Activated naive CD4-positive, alpha-beta T cell treated with anti-CD3 and anti-CD28 coated beads, Interleukin-2, amount 10 ng/mL, durations not matched to agents 7 days and 5 days (primary cell): Measurements from ENCODE around the gene MACROH2A2.
A peak's percentile ranks its signal among the peaks of the same experiment; 100 is the strongest.
"Not testable (repeated sequence)": the region's sequence is repeated elsewhere in the genome, so short reads cannot be mapped to it uniquely, and the experiment has no call there.

ENCODE experiments used
- CTCF ChIA-PET: fragments of 350-600 bp; sonication (Branson Sonifier 250); formaldehyde crosslinking; loops from one replicate; lab custom pipeline; 2021; ENCODE audit warnings: antibody characterized with exemption; lab: Charles Lee
- DNase-seq: peaks from one replicate; pipeline ENCODE4 v3.0.0-alpha.2; 2020
- H3K27ac Mint-ChIP-seq: one replicate; pipeline ENCODE4 v1.8.0; 2021; ENCODE audit warnings: mild to moderate bottlenecking, moderate library complexity, mixed read lengths
- H3K27me3 Mint-ChIP-seq: one replicate; pipeline ENCODE4 v1.8.0; 2021; ENCODE audit warnings: mild to moderate bottlenecking, mixed read lengths
- H3K36me3 Mint-ChIP-seq: one replicate; pipeline ENCODE4 v1.8.0; 2021; ENCODE audit warnings: mixed read lengths
- H3K4me1 Mint-ChIP-seq: one replicate; pipeline ENCODE4 v1.8.0; 2021; ENCODE audit warnings: mixed read lengths
- H3K4me3 Mint-ChIP-seq: one replicate; pipeline ENCODE4 v1.8.0; 2021; ENCODE audit warnings: mild to moderate bottlenecking, moderate library complexity, mixed read lengths
- H3K9me3 Mint-ChIP-seq: one replicate; pipeline ENCODE4 v1.8.0; 2021; ENCODE audit warnings: mixed read lengths

Gene MACROH2A2

DNA sequence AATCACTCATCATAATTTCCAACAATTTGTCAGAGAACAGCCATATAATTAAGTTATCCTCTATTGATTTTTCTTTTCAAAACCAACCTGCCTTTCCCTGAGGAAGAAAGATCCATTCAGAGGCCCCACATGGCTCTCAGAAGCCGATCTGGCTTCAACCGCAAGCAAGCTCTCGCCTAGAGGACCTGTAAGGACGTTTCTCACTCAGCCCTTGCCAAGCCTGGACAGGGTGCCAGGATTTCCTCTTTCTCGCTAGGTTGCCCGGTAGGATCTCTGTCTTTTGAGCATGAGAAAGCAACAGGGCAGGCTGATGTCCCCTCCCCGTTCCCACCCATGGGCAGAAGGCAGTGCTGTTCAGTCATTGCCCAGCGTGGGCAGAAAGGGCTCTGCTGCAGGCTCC is 67.0 kb downstream of the MACROH2A2 start:
- H3K27ac Mint-ChIP-seq = no peak overlapping the region
- H3K36me3 Mint-ChIP-seq = no peaks in the 10 kb centered on the region
- DNase-seq = no peak
- no peak overlapping the region for H3K4me3 Mint-ChIP-seq
- no peaks in the 10 kb centered on the region for H3K9me3 Mint-ChIP-seq
- H3K27me3 Mint-ChIP-seq = peaks cover 3% of the 10 kb centered on the region
- peaks cover 2% of the 10 kb centered on the region for H3K4me1 Mint-ChIP-seq
- CTCF ChIA-PET = interaction anchor here (1.0 to 2.3 kb wide), 3 partner anchors 11 to 27 kb away, joined by 3 to 7 read pairs (median 4); partner anchors contain the start of gene TYSND1

DNA sequence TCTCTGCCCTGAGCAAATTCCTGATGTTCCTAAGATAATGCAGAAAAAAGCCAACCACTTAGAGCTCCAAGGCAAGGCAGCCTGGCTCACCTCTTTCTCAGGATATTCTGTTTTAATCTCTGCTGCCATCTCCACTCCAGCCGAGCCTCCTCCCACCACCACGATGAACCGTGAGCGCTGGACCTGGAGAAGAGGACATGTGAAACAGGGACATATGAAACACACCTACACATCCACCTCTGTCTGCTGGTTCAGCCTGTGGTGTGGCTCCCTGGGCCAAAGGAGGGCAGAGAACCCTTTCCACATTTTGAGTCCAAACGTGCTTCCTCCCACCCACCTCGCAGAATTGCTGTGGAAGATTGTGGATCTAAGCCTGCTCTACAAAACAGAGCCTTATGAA is 67.8 kb downstream of the MACROH2A2 start:
- CTCF ChIA-PET = interaction anchor here (1.0 to 1.2 kb wide), 2 partner anchors 10 to 26 kb away, joined by 3 to 4 read pairs; partner anchors contain the start of gene TYSND1
- peaks cover 2% of the 10 kb centered on the region for H3K4me1 Mint-ChIP-seq
- no peak overlapping the region for H3K27ac Mint-ChIP-seq
- no peaks in the 10 kb centered on the region for H3K9me3 Mint-ChIP-seq
- H3K36me3 Mint-ChIP-seq = no peaks in the 10 kb centered on the region
- DNase-seq = no peak
- no peak overlapping the region for H3K4me3 Mint-ChIP-seq
- peaks cover 3% of the 10 kb centered on the region for H3K27me3 Mint-ChIP-seq

DNA sequence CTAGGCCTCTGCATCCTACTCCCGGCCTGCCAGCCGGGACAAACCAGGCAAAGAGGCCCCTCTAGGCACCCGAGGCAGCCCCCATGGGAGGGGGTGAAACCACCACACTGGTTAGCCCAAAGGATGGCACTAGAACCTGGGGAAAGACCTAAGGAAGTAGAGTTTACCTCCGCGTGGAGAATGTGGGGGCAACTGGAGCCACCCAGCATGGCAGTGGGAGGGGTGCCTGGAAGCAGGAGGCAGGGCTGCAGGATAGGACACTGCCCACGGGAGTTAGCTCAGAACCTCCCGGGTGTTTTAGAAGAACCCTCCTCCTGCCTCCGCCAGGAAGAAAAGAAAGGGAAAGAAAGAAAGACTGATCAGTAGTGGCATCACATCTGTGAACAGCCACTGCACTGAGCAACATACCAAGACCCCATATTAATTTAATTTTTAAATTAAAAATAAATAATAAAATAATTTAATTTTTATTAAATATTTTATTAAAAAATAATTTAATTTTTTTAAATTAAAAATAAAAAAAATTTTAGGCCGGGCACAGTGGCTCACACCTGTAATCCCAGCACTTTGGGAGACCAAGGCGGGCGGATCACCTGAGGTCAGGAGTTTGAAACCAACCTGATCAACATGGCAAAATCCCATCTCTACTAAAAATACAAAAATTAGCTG is 68.8 kb downstream of the MACROH2A2 start:
- no peaks in the 10 kb centered on the region for H3K36me3 Mint-ChIP-seq
- CTCF ChIA-PET = interaction anchor here (1.0 kb wide), 1 partner anchor 25 kb away, joined by 3 read pairs; no protein-coding TSS in a partner anchor
- peaks cover 3% of the 10 kb centered on the region for H3K27me3 Mint-ChIP-seq
- no peaks in the 10 kb centered on the region for H3K4me1 Mint-ChIP-seq
- no peak overlapping the region for H3K4me3 Mint-ChIP-seq
- DNase-seq = no peak
- H3K27ac Mint-ChIP-seq = no peak overlapping the region
- H3K9me3 Mint-ChIP-seq = no peaks in the 10 kb centered on the region

DNA sequence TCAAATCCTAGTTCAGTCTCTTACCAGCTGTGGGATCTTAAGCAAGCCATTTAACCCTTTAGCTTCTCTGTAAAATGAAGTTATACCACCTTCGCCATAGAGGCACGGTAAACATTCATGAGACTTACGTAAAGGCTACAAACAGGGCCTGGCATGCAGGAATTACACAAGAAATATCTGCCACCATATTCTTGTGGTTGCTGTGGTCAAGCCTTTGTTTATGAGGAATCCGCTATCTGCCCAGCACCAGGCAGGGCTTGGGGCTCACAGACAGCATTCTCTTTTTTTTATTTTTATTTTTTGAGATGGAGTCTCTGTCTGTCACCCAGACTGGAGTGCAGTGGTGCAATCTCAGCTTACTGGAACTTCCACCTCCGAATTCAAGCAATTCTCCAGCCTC is 70.1 kb downstream of the MACROH2A2 start:
- H3K4me1 Mint-ChIP-seq = no peaks in the 10 kb centered on the region
- no peaks in the 10 kb centered on the region for H3K36me3 Mint-ChIP-seq
- no peak overlapping the region for H3K27ac Mint-ChIP-seq
- H3K9me3 Mint-ChIP-seq = no peaks in the 10 kb centered on the region
- H3K27me3 Mint-ChIP-seq = peaks cover 3% of the 10 kb centered on the region
- H3K4me3 Mint-ChIP-seq = no peak overlapping the region
- CTCF ChIA-PET = interaction anchor here (0.9 kb wide), 2 partner anchors 23 to 242 kb away, joined by 3 read pairs; no protein-coding TSS in a partner anchor
- DNase-seq = no peak

DNA sequence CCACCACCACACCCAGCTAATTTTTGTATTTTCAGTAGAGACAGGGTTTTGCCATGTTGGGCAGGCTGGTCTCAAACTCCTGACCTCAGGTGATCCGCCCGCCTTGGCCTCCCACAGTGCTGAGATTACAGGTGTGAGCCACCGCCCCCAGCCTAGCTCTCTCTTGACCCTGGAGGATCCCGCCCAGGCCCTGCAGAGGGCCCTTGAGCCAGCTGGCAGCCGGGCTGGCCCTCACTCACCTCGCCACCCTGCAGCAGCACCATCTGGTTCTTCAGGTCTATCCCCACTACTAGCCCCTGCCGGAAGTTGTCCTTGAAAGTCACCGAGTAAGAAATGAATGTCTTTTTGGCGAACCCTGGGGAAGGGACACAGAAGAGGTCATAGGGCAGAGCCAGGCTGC is 70.5 kb downstream of the MACROH2A2 start:
- H3K4me3 Mint-ChIP-seq = not testable (repeated sequence)

DNA sequence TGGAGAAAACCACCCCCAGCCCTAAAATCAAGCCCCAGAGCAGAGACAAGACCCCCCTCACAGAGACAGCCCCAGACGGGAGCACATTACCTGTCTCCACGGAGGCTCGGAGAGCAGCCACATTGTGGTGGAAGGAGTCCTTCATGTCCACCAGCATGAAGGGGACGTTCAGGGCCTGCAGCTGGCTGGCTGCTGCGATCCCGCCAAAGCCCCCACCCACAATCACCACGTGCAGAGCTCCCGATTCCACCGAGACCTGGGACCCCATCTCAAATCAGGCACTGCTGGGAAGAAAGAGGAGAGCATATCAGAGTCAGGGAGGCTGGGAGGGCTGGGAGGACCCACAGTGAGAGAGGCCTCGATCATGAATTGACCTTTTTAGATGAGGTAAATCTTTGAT is 71.2 kb downstream of the MACROH2A2 start:
- CTCF ChIA-PET = interaction anchor here (1.7 kb wide), 1 partner anchor 8 kb away, joined by 9 read pairs; no protein-coding TSS in a partner anchor
- H3K27ac Mint-ChIP-seq = no peak overlapping the region

More for the DNA sequence above, 70.5 kb downstream of the MACROH2A2 start:
- not testable (repeated sequence) for DNase-seq, H3K9me3 Mint-ChIP-seq, H3K4me1 Mint-ChIP-seq, H3K36me3 Mint-ChIP-seq, H3K27ac Mint-ChIP-seq, H3K27me3 Mint-ChIP-seq
- CTCF ChIA-PET = interaction anchor here (0.9 kb wide), 1 partner anchor 23 kb away, joined by 3 read pairs; no protein-coding TSS in a partner anchor

DNA sequence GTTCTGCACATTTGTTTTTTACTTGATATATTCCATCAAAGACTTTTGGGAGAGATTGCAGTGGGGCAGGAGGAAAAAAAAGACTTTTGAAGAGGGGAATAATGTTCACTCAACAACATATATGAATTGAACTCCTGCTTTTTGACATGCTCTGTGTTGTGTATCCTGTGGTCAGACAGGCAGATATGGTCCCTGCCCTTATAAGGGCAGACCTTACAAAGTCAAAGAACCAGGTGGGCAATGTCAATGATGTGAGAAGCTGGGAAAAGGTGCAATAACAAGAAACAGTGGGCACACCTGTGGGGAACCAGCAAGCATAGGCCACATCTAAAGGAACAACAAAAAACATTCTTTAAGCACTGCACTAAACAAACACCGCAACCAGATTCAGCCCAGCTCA is 71.8 kb downstream of the MACROH2A2 start:
- CTCF ChIA-PET = interaction anchor here (1.7 kb wide), 1 partner anchor 9 kb away, joined by 9 read pairs; no protein-coding TSS in a partner anchor
- no peaks in the 10 kb centered on the region for H3K4me1 Mint-ChIP-seq
- H3K36me3 Mint-ChIP-seq = no peaks in the 10 kb centered on the region
- no peak overlapping the region for H3K4me3 Mint-ChIP-seq
- no peaks in the 10 kb centered on the region for H3K9me3 Mint-ChIP-seq
- peaks cover 3% of the 10 kb centered on the region for H3K27me3 Mint-ChIP-seq
- no peak for DNase-seq
- no peak overlapping the region for H3K27ac Mint-ChIP-seq

More for the DNA sequence above, 71.2 kb downstream of the MACROH2A2 start:
- no peak for DNase-seq
- Mint-ChIP-seq H3K36me3 (no peaks in the 10 kb centered on the region), H3K4me1 (no peaks in the 10 kb centered on the region), H3K27me3 (peaks cover 3% of the 10 kb centered on the region), H3K9me3 (no peaks in the 10 kb centered on the region), H3K4me3 (no peak overlapping the region)

DNA sequence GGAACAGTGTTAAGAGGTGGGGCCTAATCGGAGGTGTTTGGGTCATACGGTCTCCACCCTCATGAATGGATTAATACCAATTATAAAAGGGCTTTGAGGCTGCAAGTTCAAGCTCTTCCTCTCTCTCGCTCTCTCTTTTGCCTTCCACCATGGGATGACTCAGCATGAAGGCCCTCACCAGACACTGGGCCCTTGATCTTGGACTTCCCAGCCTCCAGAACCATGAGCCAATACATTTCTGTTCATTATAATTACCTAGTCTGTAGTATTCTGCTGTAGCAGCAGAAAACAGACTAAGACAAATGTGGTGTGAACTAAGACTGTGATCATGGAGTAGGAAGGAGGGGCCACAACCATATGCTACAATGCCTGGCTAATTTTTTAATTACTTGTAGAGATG is 72.3 kb downstream of the MACROH2A2 start:
- no peak for DNase-seq
- H3K27me3 Mint-ChIP-seq = peaks cover 3% of the 10 kb centered on the region
- no peaks in the 10 kb centered on the region for H3K9me3 Mint-ChIP-seq
- CTCF ChIA-PET = interaction anchor here (1.7 kb wide), 1 partner anchor 9 kb away, joined by 9 read pairs; no protein-coding TSS in a partner anchor
- H3K27ac Mint-ChIP-seq = no peak overlapping the region
- H3K4me3 Mint-ChIP-seq = no peak overlapping the region
- H3K36me3 Mint-ChIP-seq = no peaks in the 10 kb centered on the region
- H3K4me1 Mint-ChIP-seq = no peaks in the 10 kb centered on the region

DNA sequence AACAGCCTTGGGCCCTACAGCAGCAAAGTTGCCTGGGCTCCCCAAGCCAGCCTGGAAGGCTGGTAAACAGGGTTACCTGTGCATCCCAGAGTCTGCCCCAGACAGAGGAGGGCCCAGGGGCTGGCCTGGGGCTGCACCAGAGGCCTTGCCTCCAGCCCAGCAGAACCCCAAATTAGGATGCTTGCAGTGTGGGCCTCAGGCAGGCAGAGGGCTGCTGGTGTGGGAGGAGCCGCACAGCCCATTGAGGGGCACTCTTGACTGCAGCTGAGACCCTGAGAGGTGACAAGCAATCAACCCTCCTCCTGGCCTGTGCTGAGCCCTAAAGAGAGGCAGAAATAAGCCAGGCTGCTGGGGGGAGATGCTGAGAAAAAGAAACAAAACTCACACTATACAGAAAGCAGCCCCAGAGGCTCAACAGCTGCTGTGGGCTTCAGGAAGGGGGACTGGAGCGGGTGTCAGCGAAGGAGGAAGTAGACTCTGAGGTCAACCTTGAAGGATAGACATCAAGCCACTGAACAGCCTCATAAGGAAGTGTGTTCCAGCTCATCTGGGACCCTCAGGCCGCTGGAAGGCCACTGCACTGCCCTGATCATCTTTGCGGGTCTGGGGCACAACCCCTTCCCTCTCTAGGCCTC is 73.4 kb downstream of the MACROH2A2 start:
- CTCF ChIA-PET = interaction anchor here (1.7 kb wide), 1 partner anchor 10 kb away, joined by 7 read pairs; no protein-coding TSS in a partner anchor
- Mint-ChIP-seq H3K4me1 (no peaks in the 10 kb centered on the region), H3K4me3 (no peak overlapping the region), H3K27me3 (no peaks in the 10 kb centered on the region), H3K9me3 (no peaks in the 10 kb centered on the region), H3K36me3 (no peaks in the 10 kb centered on the region), H3K27ac (no peak overlapping the region)
- no peak for DNase-seq

DNA sequence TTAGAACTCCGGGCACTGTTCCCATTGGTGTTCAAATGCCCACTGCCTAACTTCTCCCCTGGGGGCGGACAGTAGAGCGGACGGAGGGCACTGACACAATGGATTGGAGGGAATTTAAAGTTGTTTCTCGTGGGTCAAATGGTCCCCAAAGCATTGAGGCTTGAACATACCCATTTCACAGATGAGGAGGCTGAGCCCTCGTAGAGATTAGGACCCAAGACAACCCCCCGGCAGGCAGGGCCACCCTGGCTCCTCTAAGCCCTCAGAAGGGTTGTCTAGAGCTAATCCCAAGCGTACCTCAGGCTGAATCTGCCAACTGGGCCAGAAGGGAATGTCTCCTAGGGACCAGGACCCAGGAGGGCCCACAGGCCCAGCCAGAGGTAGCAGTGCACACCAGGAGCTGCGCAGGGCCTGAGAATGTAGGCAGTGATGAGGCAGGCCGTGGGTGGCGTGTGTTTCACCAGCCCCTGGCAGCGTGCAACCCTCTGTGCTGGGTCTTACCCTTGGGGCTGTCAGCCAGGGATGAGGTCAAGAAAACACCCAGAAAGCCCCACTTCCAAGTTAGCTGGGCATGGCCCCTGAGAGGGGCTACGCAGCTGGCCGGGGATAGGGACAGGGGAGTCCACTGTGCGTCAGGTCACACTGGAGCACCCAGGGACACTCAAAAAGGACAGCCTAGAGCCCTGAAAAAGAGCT is 74.2 kb downstream of the MACROH2A2 start:
- H3K4me3 Mint-ChIP-seq = no peak overlapping the region
- peaks cover 2% of the 10 kb centered on the region for H3K4me1 Mint-ChIP-seq
- H3K36me3 Mint-ChIP-seq = no peaks in the 10 kb centered on the region
- H3K27me3 Mint-ChIP-seq = peaks cover 7% of the 10 kb centered on the region
- no peaks in the 10 kb centered on the region for H3K9me3 Mint-ChIP-seq
- no peak for DNase-seq
- no peak overlapping the region for H3K27ac Mint-ChIP-seq
- CTCF ChIA-PET = interaction anchor here (0.5 to 1.7 kb wide), 3 partner anchors 11 to 402 kb away, joined by 3 to 7 read pairs (median 4); partner anchors contain the start of gene TYSND1

DNA sequence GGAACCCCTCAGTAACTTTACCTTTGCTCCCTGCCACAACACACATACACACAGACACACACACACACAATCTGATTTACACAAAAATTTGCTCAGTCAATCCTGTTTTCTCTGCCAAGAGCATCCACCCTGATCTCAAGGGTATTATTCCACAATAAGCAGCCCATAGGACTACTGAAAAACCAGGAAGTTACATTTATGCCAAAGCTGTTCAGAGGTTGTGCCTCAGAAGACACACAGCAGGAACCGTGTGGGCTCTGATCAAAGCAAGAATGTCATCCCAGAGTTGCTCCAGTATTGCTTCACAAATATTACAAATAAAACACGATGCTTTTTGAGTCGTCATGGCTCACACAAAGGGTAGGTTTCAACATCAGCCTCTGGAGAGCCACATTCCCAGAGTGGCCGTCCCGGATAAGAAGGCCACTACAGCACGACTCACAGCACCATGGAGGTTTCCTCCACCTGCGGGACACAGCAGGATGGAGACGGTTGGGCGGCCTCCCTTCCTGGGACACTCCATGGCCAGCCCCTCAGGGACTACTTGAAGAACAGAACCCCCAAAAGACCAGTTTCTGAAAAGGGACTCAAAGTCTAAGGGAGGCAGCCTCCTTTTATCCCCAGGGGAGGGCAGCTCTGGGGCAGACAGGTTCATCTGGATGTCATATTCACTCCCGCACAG is 78.4 kb downstream of the MACROH2A2 start:
- H3K27me3 Mint-ChIP-seq = peaks cover 28% of the 10 kb centered on the region
- CTCF ChIA-PET = interaction anchor here (1.0 to 1.5 kb wide), 2 partner anchors 11 to 16 kb away, joined by 3 read pairs; no protein-coding TSS in a partner anchor
- peaks cover 15% of the 10 kb centered on the region for H3K4me1 Mint-ChIP-seq

DNA sequence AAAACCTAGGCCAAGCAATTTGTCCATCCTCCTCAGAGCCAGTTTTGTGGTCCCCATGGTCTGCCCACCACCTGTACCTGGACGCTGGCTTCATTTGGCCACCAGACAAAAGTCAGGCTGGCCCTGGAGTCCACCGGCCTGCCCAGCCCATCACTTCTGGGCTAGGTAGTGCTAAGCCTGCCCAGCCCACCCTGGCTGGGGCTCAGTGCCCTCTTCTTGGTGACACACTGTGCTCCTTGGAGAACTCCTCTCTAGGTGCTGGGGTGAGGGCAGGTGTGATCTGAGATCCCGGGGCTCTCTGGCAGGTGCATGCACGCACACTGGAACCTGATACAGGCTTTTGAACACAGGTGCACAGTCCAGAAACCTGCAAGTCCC is 78.9 kb downstream of the MACROH2A2 start:
- Mint-ChIP-seq H3K4me1 (peaks cover 15% of the 10 kb centered on the region), H3K27me3 (peaks cover 28% of the 10 kb centered on the region), H3K36me3 (peaks cover 2% of the 10 kb centered on the region), H3K9me3 (no peaks in the 10 kb centered on the region), H3K4me3 (peak overlapping the region; percentile 79), H3K27ac (no peak overlapping the region)
- CTCF ChIA-PET = interaction anchor here (1.0 kb wide), 1 partner anchor 16 kb away, joined by 3 read pairs; no protein-coding TSS in a partner anchor
- DNase-seq = peak; percentile 10

More for the DNA sequence above, 78.4 kb downstream of the MACROH2A2 start:
- no peak for DNase-seq
- Mint-ChIP-seq H3K4me3 (no peak overlapping the region), H3K9me3 (no peaks in the 10 kb centered on the region), H3K36me3 (peaks cover 2% of the 10 kb centered on the region), H3K27ac (no peak overlapping the region)
